ENCODE data around the gene CX3CL1. TPM values are rescaled to one million over a fixed set of nuclear protein-coding genes. Genes with fewer than 3 reads are reported as not detected.

The CX3CL1 gene
- total RNA-seq, 1 experiment from 2014 or later = 1.7 TPM

DNA sequence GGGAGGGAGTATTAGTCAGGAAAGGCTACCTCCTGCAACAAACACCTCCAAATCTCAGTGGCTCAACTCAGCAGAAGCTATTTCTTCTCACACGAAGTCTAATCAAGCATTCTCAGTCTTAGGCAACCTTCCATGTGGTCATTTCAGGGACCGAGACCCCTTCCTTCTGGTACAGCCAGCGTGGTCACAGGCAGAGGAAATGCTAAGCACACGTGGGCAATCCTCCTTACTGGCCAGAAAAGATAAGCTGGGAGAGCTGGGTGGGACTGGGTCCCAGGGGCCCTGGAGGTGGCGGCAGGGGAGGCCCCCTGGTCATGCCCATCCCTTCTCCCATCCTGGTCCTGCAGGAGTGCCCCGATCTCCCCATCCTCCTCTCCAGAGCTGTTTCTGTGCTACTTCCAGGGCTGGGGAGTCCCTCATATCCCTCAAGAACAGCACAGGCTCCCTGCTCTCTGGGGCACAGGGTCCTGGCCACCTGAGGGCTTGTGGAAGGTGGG is 5.7 kb upstream of the CX3CL1 start:
- no peak overlapping the region for H4K91ac ChIP-seq (ENCODE audit: insufficient read length, low read depth, low read length)
- 0 out of 7 replicates have a peak overlapping the region, but pooled peaks of 1 of the 3 experiments have one; percentile 23 for H3K27ac Mint-ChIP-seq
- H2BK20ac ChIP-seq (ENCODE audit: low read depth, low read length, poor library complexity, severe bottlenecking) = no peak overlapping the region
- H3K27ac ChIP-seq (ENCODE audit: insufficient read length, low read depth, low read length) = no peak overlapping the region
- H2BK120ac ChIP-seq (ENCODE audit: low read depth, low read length, poor library complexity, severe bottlenecking) = no peak overlapping the region
- H3K9ac ChIP-seq (ENCODE audit: extremely low read depth, insufficient read length, low read length) = no peak overlapping the region
- H3K27me3 ChIP-seq (ENCODE audit: insufficient read depth, low read length) = no peaks in the 10 kb centered on the region
- no peak for DNase-seq
- no peak overlapping the region for H3K4me2 ChIP-seq (ENCODE audit: insufficient read depth, insufficient read length, low read length)
- H3K4me1 ChIP-seq (ENCODE audit: insufficient read depth, low read length) = no peaks in the 10 kb centered on the region
- H2BK5ac ChIP-seq (ENCODE audit: insufficient read length, low read length) = no peak overlapping the region
- H3K9me3 ChIP-seq (ENCODE audit: control insufficient read depth, low read depth, low read length) = no peaks in the 10 kb centered on the region
- no peaks in the 10 kb centered on the region for H3K9me3 Mint-ChIP-seq
- H3K56ac ChIP-seq (ENCODE audit: insufficient read length, low read depth, low read length) = no peak overlapping the region
- H2BK12ac ChIP-seq (ENCODE audit: insufficient read length, low read depth, low read length) = no peak overlapping the region
- no peak overlapping the region for H3K4me3 Mint-ChIP-seq
- TF ChIP-seq, protein P1, sequence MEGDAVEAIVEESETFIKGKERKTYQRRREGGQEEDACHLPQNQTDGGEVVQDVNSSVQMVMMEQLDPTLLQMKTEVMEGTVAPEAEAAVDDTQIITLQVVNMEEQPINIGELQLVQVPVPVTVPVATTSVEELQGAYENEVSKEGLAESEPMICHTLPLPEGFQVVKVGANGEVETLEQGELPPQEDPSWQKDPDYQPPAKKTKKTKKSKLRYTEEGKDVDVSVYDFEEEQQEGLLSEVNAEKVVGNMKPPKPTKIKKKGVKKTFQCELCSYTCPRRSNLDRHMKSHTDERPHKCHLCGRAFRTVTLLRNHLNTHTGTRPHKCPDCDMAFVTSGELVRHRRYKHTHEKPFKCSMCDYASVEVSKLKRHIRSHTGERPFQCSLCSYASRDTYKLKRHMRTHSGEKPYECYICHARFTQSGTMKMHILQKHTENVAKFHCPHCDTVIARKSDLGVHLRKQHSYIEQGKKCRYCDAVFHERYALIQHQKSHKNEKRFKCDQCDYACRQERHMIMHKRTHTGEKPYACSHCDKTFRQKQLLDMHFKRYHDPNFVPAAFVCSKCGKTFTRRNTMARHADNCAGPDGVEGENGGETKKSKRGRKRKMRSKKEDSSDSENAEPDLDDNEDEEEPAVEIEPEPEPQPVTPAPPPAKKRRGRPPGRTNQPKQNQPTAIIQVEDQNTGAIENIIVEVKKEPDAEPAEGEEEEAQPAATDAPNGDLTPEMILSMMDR (conservative IDR thresholded peaks at IDR 0.05) = no peak
- no peaks in the 10 kb centered on the region for H3K36me3 Mint-ChIP-seq (ENCODE audit: insufficient read depth in 1 of 3, low read depth in 3 of 3)
- H3K23me2 ChIP-seq (ENCODE audit: insufficient read length, low read depth, low read length, poor library complexity, severe bottlenecking) = no peaks in the 10 kb centered on the region
- H2AFZ ChIP-seq (ENCODE audit: low read length) = no peak overlapping the region
- peaks cover 0 to 3% of the 10 kb centered on the region in 2 experiments; a peak in 1 of 4 replicates for H3K4me1 Mint-ChIP-seq
- H3K14ac ChIP-seq (ENCODE audit: insufficient read depth, low read length) = no peak overlapping the region
- no peaks in the 10 kb centered on the region for H4K20me1 ChIP-seq (ENCODE audit: control insufficient read depth, insufficient read depth, insufficient read length)
- no CpG with 5 or more reads among the region's 6 CpGs for WGBS (ENCODE audit: extremely low coverage, insufficient read length, low lambda C conversion rate)
- H3K18ac ChIP-seq (ENCODE audit: insufficient read length, low read depth, low read length) = no peak overlapping the region
- H3K79me1 ChIP-seq (ENCODE audit: insufficient read depth, low read depth, low read length, poor library complexity, severe bottlenecking) = no peaks in the 10 kb centered on the region
- no peak overlapping the region for H3K4ac ChIP-seq (ENCODE audit: low read depth, low read length)
- H3T11ph ChIP-seq (ENCODE audit: low read length) = no peak overlapping the region
- H3K23ac ChIP-seq (ENCODE audit: insufficient read length, low read depth, low read length) = no peak overlapping the region
- peaks cover 10% of the 10 kb centered on the region for H3K27me3 Mint-ChIP-seq (ENCODE audit: low read depth)
- no peak overlapping the region for H4K8ac ChIP-seq (replicated peaks; ENCODE audit: insufficient read length, low read depth, low read length)
- H2BK15ac ChIP-seq (ENCODE audit: low read depth, low read length) = no peak overlapping the region
- H4K5ac ChIP-seq (ENCODE audit: insufficient read length, low read depth, low read length) = no peak overlapping the region
- H2AK5ac ChIP-seq (ENCODE audit: insufficient read length, low read length) = no peak overlapping the region
- no peaks in the 10 kb centered on the region for H3K79me2 ChIP-seq (ENCODE audit: insufficient read depth, low read length)

Data from H9 (cell line).